NCI-H187 treated with DMSO at 0.1 percent for 48 hours (cell line): ENCODE measurements around the gene MAP3K7CL.

Source experiments
- DNase-seq: peaks from one replicate; lab custom pipeline; 2025; lab: John Stamatoyannopoulos, UW

The MAP3K7CL gene

DNA sequence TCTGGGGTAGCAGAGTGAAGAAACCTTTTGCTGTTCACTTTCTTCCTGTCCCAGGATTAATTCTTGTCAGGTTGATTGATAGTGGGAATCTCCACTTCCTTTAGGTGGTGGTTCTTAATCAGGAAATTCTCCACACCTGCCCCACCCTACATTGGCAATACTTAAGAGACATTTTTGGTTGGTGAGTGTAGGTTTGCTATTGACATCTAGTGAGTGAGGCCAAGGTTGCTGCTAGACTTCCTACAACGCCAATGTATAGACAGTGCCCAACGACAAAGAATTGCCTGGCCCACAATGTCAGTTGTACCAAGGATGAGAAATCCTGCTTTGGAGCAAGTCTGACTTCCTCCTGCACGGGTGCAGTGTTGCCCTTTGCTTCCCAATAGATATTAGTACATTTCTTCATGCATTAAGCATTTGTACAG is 38.5 kb downstream of the MAP3K7CL start:
- no peak for DNase-seq

- DNase-seq = no peak
These were observed 40.5 kb downstream of the MAP3K7CL start for GRCh38 chr21:29170944-29171343.

DNA sequence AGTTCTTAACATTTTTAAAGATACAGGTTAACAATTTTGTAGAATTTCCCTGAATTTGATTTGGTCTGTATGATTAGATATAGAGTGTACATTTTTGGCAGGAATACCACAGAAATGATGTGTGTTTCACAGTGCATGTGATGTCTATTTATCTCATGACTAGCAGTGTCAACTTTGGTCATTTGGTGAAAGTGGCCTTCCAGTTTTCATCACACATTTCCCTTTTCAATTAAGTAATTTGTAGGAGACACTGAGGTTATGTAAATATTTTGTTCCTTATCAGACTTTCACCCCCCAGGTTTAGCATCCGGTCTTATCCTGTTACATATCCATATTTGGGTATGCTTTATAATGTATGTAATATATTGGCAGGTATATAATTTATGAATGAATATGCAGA is 41.8 kb downstream of the MAP3K7CL start:
- DNase-seq = no peak

DNA sequence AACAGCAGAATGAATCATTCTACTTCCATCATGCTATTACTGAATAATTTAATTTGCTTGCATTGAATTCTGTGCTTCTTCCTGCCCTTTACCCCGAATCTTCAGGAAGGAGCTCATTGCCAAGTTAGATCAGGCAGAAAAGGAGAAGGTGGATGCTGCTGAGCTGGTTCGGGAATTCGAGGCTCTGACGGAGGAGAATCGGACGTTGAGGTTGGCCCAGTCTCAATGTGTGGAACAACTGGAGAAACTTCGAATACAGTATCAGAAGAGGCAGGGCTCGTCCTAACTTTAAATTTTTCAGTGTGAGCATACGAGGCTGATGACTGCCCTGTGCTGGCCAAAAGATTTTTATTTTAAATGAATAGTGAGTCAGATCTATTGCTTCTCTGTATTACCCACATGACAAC is 44.2 kb downstream of the MAP3K7CL start:
- DNase-seq = no peak

- no peak for DNase-seq
These were observed 45.1 kb downstream of the MAP3K7CL start for GRCh38 chr21:29175408-29176134.

- no peak for DNase-seq
These were observed 46.2 kb downstream of the MAP3K7CL start for GRCh38 chr21:29176471-29177120.

DNA sequence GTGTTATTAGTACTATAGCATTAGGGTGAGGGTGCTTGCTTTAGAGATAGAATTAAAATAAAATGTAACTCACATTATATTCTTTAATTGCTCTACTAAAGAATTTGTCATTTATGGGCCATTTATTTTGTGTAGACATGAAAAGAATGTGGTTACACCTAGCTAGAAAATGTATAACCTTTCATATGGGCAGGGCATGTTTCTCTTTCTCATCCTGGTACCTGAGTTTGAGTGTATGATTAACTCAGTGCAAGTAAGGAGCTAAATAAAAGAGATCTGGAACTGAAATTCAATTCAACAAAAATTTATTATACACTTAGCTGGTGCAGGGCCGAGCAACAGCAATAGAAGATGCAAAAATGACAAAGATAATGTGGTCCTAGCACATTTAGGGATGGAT is 47.4 kb downstream of the MAP3K7CL start:
- no peak for DNase-seq

DNA sequence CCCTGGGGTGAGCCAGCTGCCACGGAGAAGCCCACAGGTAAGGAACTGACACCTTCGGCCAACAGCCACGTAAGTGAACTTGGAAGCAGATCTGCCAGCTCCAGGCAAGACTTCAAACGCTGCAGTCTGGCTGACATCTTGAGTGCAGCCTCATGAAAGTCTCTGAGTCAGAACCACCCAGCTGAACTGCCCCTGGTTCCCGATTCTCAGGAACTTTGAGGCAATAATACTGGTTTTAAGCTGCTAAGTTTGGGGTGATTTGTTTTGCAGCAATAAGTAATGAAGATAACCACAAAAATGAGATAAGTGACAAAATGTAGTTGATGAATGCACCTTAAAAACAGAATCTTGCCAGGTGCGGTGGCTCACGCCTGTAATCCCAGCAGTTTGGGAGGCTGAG is 48.5 kb downstream of the MAP3K7CL start:
- no peak for DNase-seq

DNA sequence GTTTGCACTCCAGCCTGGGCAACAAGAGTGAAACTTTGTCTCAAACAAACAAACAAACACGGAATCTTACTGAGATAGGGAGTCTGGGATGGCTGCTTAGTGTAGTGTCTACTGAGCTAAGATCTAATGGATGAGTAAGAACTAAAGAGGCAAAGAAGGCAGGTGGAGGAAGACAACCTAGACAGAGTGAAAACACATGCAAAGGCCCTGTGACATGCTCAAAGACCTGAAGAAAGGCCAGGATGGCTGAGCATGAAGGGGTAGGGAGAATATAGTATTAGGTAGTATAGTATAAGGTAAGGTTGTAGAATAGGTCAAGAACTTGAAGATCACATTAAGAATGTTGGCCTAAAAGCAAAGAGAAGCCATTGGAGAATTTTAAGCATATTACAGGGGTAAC is 49.1 kb downstream of the MAP3K7CL start:
- no peak for DNase-seq

DNA sequence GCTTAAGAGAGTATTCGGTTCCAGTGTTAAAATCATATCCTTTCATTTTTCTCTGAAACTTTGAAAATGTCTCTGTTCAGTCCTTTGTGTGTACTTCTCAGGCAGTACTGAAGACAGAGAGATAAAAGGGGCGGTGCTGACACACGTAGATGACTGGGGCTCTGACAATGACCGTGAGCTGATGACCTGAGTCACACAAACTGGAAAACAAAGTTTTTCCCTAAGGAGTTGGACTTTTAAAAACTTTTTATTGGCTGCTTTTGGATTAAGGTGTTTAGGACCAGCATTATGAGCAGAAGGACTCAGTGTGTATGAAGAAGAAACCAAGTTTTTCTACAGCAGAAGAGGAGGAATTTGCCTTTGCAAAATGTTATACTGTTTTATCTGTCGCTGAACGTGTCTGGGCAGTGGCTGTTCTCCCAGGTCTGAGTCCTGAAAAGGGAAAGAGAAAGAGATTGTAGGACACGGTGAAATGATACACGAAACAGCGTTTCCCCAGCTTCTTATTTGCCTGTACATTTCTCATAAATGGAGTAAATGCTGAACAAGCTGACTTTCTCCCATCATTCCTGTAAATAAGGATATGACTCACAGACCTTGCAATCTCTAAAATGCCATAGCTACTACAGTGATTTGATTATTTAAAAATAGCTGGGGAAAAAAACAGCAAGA is 51.5 kb downstream of the MAP3K7CL start:
- no peak for DNase-seq

- DNase-seq = no peak
These were observed 52.2 kb downstream of the MAP3K7CL start for GRCh38 chr21:29182691-29183092.

GRCh38 chr21:29184037-29184436 is 53.6 kb downstream of the MAP3K7CL start:
- DNase-seq = no peak

DNA sequence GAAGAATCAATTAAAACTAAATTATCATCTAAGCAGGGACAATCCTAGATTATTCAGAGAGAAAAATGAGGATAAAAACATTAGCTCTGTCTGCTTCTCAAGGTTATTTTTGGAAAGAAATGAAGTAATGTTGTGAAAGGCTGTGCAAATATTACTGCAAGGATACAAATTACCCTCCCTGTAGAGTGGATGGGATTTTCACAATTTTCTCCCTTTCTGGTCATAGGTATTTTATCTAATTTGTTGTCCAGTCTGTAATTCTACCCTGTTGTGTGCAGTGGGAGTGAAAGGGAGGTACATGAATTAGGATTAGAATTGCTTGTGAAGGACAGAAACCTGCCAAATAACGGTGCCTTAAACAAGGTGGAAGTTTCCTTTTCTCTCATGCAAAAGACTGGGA is 54.7 kb downstream of the MAP3K7CL start:
- no peak for DNase-seq

- no peak for DNase-seq
These were observed 55.2 kb downstream of the MAP3K7CL start for GRCh38 chr21:29185633-29186032.

DNA sequence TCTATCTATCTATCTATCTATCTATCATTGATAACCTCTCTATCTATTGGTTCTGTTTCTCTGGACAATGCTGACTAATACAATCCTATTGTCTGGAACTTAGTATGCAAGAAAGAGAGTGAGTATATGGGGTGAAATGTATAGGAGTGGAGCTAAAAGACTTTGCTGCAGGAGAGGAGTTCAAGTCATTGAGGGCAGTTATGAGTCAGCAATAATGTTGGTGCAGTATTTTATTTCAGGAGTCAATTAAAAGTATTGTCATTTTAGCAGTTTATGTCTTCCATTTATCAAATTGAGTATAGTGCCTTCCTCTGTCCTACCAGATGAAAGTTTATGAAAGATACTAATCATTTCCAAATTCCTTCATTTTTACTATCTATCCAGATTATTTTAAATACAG is 55.8 kb downstream of the MAP3K7CL start:
- DNase-seq = no peak

DNA sequence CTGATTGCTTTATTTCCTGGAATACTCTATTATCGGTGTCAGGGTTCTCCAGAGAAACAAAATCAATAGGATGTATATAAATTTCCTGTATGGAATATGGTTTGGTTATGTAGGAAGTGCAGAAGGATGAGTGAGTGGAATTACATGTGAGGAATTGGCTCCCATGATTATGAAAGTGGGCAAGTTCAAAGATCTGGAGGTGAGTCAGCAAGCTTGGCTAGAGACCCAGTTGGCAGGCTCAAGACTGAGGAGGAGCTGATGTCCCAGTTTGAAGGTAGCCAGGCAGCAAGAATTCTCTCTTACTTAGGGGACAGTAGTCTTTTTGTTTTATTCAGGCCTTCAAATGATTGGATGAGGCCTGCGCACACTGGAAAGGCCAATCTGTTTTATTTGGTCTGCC is 57.5 kb downstream of the MAP3K7CL start:
- DNase-seq = no peak

GRCh38 chr21:29189353-29189752 is 58.9 kb downstream of the MAP3K7CL start:
- no peak for DNase-seq

DNA sequence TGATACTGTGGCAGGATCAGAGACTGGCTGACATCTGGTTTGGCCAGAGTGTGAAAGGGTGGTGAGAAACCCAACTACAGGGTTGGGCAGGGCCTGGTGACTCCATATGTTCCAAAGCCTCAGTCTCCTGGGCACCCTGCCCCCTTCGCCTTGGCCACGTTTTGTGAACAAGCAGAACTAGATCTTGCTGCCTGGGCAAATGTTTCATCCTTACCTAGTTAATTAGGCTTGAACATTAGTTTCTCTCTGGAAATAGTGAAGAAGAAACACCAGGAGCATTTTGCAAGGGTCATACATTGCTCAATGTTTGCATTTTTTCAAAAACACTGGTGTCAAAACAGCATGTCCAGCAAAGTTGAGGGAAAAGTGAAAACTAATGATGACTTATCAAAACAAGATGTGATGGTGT is 60.5 kb downstream of the MAP3K7CL start:
- no peak for DNase-seq

DNA sequence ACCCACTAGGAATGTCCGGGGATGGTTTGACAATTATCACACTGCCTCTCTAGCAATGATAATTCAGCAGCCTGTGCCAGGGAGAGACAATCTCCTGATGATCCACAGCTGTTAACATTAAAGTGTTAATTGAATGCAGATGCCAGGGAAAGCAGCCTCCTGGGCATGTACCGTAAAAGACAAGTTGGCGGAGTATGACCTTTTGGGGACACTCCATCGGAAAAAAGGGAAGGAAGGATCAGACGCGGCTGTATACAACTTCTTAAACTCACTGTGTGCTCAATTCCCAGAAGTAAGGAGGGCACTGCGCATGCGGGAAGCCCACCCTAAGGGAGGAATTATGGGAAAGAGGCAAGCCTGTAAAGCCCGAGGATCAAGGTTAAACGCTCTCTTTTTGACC is 62.6 kb downstream of the MAP3K7CL start:
- no peak for DNase-seq

GRCh38 chr21:29193901-29194300 is 63.5 kb downstream of the MAP3K7CL start:
- DNase-seq = no peak

DNA sequence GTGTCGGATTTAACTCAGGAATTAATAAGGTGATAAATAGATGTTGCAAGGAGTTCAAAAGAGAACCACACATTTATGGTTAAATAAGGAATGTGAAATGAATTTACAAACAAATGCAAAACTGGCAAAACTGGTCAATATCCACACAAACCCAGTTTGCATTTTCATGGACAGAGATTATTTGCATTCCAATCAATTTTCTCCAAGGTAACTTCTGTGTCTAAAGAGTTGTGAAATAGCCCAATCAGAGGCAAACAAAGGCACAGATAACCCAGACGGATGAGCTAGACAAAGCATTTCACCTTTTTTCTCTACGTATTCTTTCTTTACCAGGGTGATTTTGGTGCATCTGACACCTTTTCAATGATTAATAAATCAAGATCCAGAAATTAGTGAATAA is 63.9 kb downstream of the MAP3K7CL start:
- no peak for DNase-seq

- DNase-seq = no peak
These were observed 64.4 kb downstream of the MAP3K7CL start for GRCh38 chr21:29194847-29195246.

DNA sequence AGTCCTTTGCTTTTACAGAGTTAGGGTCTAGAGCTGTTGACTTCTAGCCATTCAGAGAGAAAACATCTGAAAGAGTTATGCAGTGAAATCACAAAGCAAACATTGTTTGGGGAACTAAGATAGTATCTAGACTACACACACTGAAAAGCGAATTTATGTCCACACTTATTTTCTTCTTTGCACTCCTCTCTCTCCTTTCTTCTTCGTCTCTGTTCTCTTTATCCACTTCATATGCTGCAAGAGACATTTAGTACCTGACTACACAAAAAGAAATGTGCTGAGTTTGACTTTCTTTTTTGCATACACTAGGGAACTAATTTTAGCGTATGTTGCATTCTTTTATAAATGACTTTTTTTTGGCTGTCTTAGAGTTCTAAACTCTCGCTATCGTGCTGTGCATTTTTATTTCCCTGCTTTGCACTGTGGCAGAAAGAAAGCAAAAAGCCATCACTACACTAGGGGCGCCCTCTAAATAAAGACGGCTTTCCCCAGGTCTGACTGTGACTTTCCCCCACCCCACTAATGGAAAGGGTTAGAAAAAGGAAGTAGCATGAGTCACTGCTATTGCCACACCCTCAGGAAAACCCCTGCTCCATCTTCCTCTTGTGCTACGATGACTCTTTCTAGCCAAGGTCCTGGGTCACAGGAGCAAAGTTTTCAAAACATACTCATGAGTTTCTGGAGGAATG is 65.7 kb downstream of the MAP3K7CL start:
- DNase-seq = no peak
